SK-N-MC (cell line): ENCODE measurements around the gene ESR1.

Source experiments
- EZH2 ChIP-seq: fragments of 200-600 bp; sonication (generic); IDR thresholded peaks from one replicate; pipeline ENCODE4 v1.6.1; 2017; ENCODE audit warnings: antibody characterized with exemption
- POLR2AphosphoS5 ChIP-seq: IDR thresholded peaks from 2 replicates; pipeline ENCODE4 v1.6.1; 2012; ENCODE audit warnings: mild to moderate bottlenecking, low read depth, low read length, borderline replicate concordance

DNA sequence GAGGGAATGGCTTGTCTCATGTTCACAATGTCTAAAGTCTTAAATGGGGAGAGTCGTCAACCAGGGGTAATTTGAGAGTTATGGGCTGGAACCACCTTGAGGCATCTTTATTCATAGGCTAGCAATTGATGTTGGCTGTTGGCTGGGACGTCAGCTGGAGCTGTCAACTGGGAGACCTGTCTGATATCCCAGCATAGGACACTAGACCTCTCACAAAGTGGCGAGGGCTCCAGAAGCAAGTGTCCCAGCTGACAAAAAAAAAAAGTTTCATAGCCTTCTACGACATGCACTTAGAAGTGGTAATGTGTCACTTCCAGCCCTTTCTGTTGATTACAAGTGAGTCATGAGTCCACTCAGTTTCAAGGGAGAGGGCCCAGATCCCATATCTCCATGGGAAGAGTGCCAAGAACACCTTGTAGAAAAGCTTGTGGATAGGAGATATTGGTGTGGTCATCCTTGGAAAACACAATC, 278.0 kb downstream of the ESR1 start:
- no peak for TF ChIP-seq EZH2
- TF ChIP-seq POLR2AphosphoS5 = no peak
